Measurements from ENCODE around the gene UROC1.

UROC1 gene

DNA sequence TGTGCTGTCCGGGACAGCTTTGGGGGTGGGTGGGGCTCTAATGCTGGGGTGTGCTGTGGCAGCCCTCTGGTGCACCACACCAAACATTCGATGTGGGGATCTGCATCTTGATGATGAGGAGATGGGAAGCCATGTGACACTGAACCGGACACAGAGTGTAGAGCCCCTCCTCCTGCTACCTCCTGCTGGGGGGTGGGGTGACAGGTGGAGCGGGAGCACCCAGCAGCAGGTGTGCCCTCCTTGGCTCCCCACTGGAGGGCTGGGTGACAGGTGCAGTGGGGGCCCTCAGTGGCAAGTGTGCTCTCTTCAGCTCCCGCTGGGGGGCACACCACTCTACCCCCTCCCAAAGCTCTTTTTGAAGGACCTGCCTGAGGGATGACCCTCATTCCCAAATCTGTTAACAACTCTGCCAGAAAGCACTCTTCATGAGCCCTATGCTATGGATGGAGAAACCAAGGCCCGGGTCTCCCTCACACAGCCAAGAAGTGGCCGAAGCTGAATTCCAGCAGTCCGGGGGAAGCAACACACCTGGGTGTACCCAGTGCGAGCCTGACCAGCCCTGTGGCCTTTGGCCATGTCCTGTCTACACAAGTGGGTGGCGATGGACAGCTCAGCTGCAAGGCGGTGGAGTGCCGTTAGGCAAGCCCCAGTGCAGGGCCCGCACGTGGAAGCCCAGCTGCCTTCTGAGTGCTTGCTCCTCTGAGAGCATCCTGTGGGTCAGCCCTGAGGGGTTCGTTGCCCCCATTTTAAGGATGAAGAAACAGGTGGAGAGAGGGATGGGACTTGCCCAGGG, 609 bp upstream of the UROC1 start:
- no peak for DNase-seq (ENCODE audit: insufficient read length, low spot score)
- FAIRE-seq, result no peak

DNA sequence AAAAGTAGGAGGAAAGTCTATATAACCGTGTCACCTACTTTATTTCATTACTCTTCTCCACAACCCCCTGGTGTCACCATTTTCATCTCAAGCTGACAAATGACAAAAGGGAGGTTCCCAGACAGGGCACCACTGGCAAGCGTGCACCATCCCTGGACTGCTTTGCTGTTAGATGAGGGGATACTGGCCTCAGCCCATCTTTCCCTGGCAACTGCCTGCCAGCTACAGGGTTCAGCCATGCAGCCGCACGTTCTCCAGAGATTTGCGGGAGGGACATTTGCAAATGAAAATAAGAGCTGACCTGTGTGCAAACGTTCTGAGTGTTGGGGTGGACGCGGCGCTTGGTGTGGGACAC, 660 bp downstream of the UROC1 start:
- no peak for FAIRE-seq
- DNase-seq (ENCODE audit: insufficient read length, low spot score), result no peak

DNA sequence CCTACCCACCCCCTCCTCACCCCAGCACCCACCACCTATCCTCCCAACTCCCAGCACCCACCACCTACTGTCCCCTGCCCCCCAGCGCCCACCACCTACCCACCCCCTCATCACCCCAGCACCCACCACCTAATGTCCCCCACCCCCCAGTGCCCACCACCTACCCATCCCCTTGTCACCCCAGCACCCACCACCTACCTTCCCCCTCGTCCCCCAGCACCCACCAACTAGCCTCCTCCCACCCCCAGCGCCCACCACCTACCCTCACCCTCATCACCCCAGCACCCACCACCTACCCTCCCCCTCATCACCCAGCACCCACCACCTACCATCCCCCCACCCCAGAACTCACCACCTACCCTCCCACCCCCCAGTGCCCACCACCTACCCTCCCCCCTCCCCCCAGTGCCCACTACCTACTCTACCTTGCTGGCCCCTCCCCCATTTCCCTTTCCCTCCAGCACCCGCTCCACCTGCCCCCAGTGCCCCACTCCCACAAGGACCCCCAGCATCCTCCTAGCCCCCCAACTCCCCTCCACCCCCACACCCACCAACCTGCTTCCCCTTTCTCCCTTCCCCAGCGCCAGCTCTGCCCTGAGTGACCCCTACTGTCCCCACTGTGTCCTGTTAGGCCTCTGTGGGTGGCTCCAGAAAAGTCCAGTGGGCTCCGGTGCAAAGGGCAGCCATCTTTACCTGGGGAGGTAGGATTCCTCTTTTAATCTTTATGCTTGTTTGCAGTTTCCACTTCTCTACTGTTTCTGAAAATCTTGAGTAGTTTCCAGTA, 1.2 kb downstream of the UROC1 start:
- DNase-seq (ENCODE audit: insufficient read length, low spot score), result no peak
- no peak for FAIRE-seq

DNA sequence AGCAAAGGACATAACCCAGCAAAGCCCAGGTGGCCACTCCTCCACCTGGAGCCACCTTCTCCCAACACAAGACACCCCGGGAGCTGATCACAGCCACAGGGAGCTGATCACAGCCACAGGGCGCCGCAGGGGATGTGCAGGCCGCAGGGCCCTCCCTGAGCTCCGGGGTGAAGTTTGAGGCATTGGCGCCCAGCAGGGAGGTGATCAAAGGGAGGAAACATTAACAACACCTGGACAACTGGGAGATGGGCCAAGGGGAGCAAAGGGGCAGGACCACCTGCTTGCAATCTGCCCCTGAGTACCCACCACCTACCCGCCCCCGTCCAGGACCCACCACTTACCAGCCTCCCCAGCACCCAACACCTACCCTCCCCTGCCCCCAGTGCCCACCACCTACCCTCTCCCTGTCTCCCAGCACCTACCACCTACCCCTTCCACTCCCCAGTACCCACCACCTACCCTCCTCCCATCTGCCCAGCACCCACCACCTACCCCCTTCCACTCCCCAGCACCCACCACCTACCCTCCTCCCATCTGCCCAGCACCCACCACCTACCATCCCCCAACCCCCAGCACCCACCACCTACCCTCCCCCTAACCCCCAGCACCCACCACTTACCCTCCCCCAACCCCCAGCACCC, 2.4 kb downstream of the UROC1 start:
- DNase-seq (ENCODE audit: insufficient read length, low spot score) (no peak), FAIRE-seq (no peak)

DNA sequence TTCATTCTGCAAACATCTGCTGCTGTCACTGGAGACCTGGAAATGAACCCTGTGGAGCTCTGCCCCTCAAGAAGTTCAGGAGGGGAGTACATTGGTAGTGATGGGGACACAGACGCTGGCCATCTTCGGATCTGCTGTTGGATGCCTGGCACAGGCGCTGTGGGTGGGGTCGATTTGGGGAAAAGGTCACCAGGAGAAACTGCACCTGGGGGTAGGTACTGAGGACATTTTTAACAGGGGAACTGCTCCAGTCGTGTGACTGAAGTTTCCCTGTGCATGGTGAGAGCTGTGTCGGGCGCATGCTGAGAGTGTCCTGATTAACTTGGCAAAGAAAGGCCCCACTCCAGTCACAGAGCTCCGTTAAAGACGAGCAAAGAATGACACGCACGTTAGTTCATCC, 3.4 kb downstream of the UROC1 start:
- DNase-seq (ENCODE audit: insufficient read length, low spot score) (no peak), FAIRE-seq (no peak)

DNA sequence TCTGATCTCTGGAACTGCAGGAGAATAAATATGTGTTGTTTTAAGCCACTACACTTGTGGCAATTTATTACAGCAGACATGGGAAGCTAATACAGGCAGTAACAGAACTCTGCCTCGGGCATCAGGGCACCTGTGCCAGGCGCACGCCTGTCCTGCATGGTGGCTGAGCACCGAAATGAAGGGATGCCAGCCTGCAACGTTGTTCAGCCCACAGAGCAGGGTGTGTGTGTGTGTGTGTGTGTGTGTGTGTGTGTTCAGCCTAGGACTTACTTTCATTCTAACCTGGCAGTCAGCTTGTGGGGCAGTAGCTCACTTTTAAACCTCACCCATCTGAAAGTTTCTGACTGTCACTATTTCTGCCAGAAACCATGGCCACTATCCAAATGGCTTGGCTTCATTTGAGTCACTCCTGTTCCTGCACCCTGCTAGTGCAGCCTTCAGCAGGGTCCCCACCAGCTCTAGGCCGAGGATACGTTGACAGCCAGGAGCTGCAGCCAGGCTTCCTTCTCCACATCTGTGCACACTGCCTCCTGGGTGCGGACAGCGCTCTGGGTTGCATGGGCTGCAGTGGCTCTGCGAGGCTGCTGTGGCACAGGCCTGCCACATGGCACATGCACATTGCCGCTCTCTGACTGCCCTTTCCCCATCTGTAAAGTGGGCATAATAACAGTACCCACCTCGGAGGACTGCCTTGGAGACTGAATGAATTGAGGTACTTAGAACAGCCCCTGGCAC, 4.5 kb downstream of the UROC1 start:
- no peak for DNase-seq (ENCODE audit: insufficient read length, low spot score)
- FAIRE-seq, result no peak

DNA sequence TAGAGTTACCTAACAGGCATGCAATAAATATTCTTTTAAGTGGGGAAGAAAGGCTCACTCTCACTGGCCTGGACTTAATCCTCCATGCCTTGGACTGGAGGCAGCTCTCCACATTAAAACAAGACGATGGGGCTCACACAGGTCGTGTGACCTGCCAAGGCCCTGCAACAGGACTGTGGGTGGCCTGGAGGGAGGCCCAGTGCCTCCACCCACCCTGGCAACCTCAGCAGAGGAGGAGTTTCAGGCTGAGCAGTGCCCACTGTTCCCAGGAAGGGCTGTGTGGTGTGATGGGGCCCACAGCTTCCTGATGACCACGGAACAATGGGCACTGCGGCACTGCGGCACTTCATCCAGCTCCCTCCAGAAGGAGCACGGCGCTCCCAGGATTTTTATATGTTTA, 5.5 kb downstream of the UROC1 start:
- FAIRE-seq, result no peak

DNA sequence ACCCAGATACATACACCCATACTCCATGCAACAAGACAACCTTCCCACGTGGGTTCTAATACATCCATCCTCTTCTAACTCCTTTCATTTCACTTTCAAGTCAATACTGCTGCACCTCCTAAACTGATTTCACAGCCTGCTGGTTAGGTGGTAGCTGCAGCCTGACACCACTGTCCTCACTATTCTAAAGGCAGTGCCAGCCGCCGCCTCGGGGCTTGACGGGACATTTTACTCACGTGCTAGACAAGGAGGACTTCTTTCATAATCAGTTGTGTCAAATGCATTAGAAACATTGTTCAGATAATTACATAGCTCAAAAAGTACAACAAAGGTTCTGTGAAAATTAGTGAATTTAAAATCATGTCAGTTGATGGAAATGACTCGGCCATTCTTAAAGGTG, 6.3 kb downstream of the UROC1 start:
- DNase-seq (ENCODE audit: insufficient read length, low spot score), result no peak
- FAIRE-seq, result no peak

More for the DNA sequence above, 5.5 kb downstream of the UROC1 start:
- DNase-seq (ENCODE audit: insufficient read length, low spot score), result no peak

DNA sequence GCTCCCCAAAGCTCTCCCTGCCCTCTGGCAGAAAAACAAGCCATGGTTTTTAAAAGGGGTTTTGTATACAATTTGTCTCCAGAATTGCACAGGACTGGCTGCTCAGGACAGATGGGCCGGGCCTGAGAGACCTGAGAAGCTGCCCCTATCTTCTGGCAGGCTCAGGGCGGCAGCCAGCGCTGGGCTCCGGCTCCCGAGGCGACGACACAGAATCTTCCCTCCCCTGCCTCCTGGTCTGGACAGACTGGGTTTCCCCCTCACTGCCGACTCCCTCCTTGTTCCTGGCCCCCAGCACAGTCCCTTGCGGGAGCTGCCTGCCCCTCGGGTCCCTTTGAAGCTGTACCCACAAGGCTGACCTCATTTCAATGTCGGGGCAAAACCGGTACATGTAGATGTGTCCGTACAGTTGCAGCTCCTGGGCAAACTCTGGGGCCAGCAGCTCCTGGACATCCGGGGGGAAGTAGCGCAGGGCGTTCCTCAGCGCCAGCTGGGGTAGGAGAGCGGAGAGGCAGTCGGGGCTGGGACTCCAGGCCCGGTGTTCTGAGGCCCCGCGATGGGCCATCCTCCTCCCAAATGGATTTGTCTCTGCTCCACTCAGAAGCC, 7.2 kb downstream of the UROC1 start:
- DNase-seq (ENCODE audit: insufficient read length, low spot score) (no peak), FAIRE-seq (no peak)

DNA sequence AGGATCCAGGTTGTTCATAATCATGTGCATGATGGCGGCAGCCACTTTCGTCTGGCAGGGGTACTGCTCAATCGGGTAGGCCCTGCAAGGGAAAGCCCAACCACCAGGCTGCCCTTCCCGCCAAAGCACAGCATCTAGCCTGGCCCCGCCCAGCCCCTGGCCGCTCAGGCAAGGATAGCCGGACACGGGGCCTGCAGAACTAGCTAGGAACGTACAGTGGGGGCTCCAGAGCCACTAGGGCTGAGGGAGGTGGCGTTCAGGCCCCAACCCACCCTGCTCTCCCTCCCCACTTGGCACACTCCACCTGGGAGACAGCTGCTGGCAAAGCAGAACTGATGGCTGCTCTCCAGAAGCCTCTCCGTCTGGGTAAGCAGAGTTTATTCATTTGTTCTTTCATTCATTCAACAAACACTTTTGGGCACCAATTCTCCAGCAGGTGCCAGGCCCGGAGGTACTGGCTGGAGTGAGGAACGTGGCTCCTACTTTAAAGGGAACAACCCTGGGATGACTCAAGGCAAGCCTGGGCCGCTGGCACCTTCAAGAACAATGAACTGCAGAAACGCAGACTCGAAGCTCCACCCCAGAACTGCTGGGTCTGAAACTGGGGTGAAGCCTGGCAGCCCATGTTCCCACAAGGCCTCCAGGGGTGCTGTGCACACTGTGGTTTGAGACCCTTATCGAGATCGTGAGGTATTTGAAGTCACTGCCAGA, 7.8 kb downstream of the UROC1 start:
- DNase-seq (ENCODE audit: insufficient read length, low spot score) (no peak), FAIRE-seq (no peak)

DNA sequence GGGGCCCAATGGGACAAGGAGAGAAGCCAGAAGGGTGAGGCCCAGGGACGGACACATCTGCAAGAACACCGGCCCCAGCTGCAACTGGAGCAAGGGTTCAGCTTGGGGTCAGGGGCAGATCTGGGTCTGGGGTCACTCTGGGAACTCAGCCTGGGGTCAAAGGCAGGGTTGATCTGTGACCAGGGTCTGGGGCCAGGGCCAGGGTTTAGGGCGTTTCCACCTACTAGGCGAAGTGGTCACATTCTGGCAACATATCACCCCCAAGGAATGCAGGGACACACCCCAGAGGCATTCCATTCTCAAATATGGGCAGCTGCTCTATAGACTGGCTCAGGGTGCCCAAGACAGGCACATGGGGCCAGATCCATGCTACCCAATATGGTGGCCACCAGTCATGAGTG, 9.0 kb downstream of the UROC1 start:
- DNase-seq (ENCODE audit: insufficient read length, low spot score), result no peak
- no peak for FAIRE-seq

DNA sequence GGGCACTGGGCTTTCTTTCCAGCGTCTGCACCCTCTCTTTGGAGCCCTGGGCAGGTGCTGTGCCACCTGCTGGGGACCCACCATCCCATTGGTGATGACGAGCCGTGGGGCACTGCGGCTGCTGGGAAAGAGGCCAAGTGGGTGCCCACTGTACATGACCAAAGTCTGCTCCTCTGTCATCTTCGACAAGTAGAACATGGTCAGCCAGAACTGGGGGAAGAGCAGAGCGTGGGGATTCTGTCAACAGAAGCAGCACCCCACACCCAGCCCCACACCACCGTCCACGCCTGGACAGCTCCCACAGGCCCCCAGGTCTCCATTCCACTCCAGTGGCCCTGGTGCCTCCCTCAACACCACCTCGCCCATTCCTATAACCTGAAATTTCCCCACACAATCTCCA, 9.7 kb downstream of the UROC1 start:
- DNase-seq (ENCODE audit: insufficient read length, low spot score) (no peak), FAIRE-seq (no peak)

DNA sequence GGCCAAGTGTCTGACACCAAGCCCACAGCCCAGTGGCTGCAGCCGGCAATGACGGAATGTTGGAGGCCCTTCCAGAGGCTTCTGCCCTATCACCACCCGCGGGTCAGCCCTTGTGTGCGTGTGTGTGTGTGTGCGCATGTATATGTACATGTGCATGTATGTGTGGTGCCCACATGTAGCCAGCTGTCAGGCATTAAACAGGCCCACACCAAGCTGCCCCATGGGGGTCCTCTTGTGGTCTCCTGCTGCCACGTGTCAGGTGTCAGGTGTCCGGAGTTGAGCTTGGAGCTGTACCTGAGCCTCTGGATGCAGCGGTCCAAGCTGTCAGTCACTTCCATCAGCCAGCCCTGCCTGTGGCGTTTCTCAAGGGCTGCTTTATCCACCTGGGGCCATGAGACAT, 13.9 kb downstream of the UROC1 start:
- FAIRE-seq, result no peak
- no peak for DNase-seq (ENCODE audit: insufficient read length, low spot score)

DNA sequence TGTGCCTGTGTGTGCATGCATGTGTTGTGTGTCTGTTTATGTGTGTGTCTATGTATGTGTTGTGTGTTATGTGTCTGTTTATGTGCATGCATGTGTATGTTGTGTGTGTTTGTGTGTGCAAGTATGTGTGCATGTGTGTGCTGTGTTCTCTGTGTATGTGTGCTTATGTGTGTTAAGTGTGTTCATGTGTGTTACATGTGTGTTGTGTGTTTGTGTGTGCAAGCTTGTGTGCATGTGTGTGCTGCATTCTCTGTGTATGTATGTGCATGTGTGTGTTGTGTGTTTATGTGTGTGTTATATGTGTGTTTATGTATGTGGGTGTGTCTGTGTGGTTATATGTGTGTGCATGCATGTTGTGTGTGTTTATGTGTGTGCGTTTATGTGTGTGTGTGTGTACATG, 14.9 kb downstream of the UROC1 start:
- DNase-seq (ENCODE audit: insufficient read length, low spot score), result no peak
- no peak for FAIRE-seq

DNA sequence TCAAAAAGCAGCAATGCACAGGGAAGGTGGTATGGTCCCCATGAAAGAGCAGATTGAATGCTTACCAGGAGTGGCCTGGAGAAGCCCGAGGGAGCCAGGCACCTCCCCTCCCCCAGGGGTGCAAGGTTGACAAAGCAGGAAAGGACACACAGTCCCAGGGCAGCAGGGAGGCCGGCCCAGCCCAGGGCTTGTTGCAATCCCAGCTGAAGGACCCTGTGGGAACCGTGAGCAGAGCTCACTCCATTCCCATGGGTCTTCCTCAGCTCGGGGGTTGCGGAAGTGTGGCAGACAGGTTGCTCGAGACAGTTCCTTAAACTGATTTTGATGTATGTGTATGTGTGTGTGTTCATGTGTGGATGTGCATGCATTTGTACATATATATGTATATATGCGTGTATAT, 15.8 kb downstream of the UROC1 start:
- DNase-seq (ENCODE audit: insufficient read length, low spot score) (no peak), FAIRE-seq (no peak)

DNA sequence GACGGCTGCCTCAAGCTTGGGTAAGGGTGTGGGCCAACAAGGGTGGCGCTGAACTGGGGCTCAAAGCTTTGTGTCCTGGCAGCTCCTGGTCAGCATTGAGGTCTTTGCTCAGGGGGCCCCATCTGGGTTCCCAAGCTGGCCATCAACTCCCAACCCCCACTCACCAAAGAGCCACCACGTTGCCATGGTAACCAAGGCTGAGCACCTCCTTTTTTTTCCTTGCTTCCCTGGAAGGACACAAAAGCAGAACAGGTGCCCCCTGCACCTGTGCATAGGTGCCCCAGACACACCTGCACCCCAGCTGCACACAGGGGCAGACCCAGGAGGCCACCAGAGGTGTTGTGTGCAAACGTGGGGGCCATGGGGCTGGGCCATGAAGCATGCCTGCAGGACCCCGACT, 16.5 kb downstream of the UROC1 start:
- no peak for FAIRE-seq
- DNase-seq (ENCODE audit: insufficient read length, low spot score), result no peak

DNA sequence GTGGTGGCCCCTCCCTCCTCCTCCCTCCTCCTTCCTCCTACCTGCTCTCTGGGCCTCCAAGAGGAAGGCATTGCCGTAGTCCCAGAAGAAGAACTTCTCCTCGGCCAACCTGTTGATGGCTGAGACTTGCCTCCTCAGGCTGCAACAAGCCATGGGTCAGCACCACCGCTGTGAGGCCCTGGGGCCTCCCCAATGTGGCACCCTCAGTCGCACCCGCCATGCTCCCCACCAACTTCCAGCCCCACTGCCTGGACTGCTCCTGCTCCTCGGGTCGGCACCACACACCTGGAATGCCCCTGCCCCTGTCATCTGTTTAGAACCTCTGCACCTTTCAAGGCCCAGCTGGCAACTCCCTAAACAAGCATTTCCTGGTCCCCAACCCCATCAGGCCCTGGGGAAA, 17.6 kb downstream of the UROC1 start:
- DNase-seq (ENCODE audit: insufficient read length, low spot score) (no peak), FAIRE-seq (no peak)

DNA sequence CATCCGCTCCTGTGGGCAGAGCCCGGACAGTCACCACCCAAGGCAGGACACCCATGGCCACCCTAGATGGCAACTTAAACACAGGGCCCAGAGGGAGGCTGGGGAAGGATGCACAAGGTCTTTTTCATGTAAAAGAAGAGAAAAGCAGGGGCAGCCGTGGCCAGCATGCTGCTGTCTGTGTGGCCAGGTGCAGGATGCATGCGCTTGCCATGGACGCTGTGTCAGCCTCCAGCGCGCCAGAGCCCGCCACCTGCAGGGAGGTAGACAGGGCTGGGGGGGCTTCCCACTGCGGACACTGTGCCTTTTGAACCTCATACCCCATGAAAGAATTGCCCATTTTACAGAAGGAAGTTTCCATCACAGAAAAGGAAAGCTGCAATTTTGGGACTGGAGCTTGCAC, 18.2 kb downstream of the UROC1 start:
- DNase-seq (ENCODE audit: insufficient read length, low spot score), result no peak
- no peak for FAIRE-seq

DNA sequence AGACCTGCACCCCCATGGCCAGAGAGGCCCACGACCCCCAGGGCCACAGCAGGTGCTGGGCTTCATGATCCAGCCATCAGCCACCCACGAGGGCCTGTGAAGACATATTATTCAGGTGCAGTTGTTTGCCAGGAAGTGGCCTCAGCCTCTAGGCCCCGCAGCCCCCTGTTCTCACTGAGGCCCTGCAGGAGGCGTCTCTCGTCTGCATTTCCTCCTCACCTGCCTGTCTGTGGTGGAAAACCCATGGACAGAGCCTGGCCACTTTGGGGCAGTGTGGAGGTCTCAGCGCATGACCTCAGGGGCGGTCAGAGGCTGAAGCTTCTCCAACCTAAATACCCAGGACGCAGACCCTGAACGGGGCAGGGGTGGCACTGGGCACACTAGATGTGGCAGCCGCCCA, 18.6 kb downstream of the UROC1 start:
- FAIRE-seq (no peak), DNase-seq (ENCODE audit: insufficient read length, low spot score) (no peak)

DNA sequence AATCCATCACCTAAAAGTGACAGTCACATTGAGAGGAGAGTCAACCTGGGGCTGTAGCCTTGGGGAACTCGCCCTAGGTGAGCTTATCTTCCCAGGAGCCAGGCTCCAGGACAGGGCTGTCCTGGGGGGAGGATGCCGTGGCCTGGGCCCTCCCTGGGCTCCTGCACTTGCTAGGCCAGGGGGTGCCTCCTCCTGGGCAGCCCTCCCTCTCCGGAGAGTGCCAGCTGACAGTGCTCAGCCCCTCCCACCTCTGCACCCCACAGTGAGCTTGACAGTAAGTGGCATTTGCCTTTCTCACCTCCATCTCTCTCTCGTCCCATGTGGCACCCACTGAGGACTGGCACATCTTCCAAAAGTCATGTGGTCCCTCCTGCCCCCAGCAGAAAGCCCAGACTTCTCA, 19.1 kb downstream of the UROC1 start:
- DNase-seq (ENCODE audit: insufficient read length, low spot score), result no peak
- FAIRE-seq, result no peak
